ENCODE data around the gene JMJD8. TPM values are rescaled to one million over a fixed set of nuclear protein-coding genes. Genes with fewer than 3 reads are reported as not detected.

The JMJD8 gene
- total RNA-seq, 1 donor from 2014 or later, result 37.2 TPM

DNA sequence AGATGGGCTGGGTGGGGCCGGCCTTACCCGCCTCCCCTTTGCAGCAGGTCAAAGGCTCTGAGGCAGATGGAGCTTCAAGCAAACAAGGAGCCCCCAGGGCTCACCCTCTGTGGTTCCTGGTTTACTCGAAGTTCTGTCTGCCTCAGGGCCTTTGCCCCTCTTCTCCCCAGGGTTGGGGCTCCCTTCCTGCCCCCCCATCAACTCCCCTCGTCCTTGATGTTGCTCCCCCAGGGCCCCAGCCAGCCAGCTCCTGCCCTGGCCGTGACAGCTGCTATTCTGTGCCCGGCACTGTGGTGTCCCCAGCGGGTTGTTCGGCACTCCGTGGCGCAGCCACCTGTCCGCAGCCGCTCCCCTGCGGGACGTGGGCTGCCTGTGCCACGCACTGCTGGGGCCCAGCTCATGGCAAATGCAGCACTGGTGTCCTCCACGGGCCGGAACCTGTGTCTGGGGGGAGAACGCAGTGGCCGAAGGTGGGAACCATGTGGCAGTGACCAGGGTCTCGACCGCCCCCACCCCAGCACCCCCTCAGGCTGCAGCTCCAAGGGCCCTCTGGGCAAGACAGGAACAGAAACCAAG lies 26.5 kb upstream of the JMJD8 start:
- intact Hi-C loops (cut with micrococcal nuclease), result loop anchor here (1.0 kb wide), 1 partner anchor 75 kb away; no protein-coding TSS in a partner anchor

DNA sequence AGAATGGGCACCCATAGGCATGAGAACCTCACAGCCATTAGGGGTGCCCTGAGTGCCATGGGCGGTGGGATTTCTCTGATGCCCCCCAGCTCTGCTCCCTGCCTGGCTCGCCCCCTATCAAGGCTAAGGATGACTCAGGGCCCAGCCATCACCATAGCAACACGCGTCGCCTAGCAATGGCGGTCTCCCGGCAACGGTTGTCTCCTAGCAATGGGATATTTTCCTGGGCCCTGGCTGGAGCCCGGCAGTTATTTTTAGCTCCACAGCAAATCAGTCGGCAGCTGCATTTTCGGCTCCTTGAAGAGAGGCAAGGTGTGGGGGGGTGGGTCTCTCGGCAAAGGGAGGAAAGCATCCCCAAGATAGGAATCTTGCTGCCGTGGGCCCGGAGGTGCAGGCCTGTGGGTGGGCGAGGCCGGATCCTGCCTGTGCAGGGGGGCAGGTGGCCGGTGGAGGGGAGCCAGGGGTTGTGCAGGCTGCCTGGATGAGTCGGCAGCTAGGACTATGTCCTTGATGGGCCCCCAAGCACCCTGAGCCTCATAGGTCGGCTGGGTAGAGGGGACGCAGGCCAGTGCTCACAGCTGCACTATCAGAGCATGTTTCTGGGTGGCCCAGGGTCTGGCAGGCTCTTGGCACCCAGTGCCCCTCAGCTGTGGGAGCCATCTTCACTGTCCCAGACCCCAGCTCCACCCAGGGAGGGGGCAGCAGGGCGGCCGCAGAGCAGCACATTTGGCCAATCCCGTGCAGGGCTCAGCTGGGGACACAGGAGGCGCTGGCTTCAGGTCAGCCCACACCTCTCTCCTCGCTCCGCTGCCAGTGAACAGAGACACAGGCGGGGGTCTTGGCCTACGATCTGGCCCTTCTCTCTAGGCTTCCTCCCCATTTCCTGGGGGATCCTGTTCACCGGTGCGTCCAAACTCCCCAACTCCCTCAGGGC lies 25.7 kb upstream of the JMJD8 start:
- intact Hi-C loops (cut with micrococcal nuclease), result no loop called here

- intact Hi-C loops (cut with micrococcal nuclease), result no loop called here
These were observed 24.8 kb upstream of the JMJD8 start for GRCh38 chr16:708959-709358.

DNA sequence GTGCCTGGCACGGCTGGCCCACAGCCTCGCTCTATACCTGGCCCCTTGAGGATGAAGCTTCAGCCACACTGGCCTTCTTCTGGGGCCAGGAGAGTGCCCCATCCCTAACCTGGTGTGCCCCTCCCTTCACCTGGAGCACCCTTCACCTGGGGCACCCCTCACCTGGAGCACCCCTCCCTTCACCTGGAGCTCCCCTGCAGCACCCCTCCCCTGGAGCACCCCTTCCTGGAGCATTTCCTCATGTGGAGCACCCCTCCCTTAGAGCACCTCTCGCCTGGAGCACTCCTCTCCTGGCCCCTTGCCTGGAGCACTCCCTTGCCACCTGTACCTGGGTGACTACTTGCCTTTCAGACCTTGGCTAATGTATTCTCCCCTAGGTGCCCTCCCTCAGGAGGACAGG lies 23.9 kb upstream of the JMJD8 start:
- intact Hi-C loops (cut with micrococcal nuclease), result no loop called here

GRCh38 chr16:707062-707538 lies 23.0 kb upstream of the JMJD8 start:
- intact Hi-C loops (cut with micrococcal nuclease), result no loop called here

DNA sequence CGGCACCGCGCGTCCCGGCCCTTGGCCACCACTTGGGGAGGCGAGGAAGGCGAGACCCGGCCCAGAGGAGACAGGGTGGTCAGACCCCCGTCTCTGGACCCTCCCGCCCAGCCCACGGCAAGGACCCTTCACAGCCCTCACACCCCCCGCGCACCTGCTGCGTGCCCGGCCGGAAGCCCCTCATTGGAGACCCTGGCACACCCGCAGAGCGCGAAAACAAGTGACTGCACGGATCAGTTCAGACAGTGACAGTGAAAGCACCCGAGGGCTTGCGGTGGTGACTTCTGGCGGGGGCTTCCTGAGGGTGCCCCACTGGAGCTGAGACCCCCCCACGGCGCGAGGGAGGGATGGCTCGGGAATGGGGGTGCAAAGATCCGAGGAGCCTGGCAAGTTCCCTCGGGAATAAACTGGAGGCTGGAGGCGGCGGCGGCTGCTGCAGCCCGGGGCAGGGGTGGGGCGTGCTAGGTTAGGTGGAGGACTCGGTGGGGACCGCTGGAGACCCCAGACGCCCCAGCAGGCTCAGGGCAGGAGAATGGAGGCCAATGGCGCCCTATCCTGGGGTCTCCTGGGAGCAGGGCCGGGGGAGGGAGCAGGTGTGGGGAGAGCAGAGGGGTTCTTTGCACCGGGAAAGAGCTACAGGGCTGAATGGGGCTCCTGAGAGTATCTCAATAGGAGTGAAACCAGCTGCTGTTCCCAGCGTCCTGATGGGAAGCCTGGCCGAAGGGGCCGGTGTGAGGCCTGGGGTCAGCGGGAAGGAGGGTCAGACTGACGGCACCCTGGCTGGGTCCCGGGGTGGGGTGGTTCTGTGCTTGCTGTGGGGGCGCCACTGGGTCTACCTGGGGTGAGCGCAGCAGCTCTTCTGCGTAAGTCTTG lies 22.3 kb upstream of the JMJD8 start:
- intact Hi-C loops (cut with micrococcal nuclease), result no loop called here

DNA sequence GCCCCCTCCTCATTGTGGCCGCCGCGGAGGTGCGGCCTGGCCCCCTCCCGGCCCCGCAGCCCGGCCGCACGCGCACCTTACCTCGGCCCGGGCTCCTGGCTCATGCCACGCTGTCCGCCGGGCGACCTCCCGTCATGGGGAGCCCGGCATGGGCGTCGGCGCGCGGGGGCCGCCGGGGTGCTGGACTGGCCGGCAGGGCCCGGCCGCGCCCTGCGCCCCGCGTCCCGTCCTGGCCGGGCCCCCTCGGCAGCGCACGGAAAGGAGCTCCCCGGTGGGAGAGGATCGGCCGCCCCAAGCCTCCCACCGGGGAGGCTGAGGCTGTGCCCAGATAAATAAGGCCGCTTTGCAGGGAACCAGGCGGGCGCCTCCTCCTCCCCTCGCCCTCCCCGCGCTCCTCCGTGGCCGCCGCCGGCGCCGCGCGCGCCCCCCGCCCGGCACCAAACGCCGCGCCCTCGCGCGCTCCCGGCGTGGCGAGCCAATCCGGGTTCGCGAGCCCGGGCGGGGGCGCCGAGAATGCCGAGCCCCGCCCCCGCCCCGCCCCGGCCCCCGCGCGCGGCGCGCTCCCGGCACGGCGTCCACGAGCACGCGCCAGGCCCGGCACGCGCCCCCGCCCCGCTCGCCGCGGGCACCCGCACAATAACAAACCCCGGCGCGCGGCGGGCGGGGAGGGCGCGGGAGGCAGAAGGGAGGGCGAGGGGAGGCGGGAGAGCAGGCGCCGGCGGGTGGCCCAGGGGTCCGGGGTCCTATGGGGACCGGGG lies 21.5 kb upstream of the JMJD8 start, which contains the start of gene FBXL16:
Gene FBXL16 (minus strand): TSS at position 371 of the 758 bp plus-strand sequence. CDS start 8,396 bp downstream, outside the sequence.
- intact Hi-C loops (cut with micrococcal nuclease), result no loop called here

DNA sequence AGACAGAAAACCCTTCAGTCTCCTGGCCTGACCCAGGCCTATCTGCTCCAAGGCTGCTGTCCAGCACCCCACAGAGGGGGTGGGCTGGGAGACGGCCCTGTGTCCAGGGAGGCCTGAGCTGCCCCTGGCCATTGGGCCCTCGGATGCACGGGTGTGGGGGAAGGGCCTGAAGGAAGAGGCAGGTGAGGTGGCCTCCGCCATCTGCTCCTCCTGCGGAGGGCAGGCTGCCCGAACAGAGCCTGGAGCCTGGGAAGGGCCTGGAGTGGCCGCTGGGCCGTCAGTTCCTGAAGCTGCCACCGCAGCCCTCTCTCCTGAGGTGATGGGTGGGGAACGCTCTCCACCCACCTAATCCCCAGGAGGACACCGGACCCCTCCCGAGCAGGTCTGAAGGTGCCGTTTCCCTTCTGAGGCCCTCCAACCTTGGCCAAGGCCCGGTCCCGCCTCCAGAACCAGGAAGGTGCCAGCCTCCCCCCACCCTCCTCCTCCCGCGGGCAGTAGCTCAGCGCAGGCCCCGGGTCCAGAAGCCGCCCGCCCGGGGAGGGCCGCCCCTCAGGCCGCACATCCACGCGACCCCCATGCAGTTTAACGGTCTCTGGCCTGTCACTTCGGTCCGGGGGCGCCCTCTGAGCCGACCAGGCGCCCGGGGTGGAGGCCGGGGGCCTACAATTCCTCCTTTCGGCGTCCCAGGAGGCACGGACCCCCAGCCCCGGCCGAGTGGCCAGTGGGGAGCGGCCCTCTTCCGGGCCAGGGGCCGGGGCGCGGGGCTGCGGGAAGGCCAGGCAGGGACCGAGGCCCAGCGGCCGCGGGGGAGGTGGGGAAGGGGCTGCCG lies 20.6 kb upstream of the JMJD8 start:
- intact Hi-C loops (cut with micrococcal nuclease), result no loop called here

- intact Hi-C loops (cut with micrococcal nuclease), result no loop called here
These were observed 19.9 kb upstream of the JMJD8 start for GRCh38 chr16:704047-704446.

DNA sequence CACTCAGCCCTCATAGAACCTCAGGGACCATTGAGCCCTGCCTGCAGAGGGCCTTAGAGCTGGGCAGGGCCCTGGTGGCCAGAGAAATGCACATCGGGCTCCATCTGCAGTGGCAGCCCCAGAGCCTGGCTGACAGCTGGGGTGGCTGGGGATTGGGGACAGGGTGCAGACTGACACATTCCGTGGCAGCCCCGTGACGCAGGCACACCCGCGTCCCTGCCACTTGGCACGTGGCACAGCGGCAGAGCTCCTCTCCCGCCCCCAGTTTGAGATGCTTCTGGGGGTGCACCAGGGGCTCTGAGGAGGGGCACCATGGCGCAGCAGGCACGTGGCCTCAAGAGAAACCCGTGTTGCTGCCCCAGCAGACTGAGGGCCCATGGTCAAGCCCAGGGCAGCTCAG lies 19.3 kb upstream of the JMJD8 start:
- intact Hi-C loops (cut with micrococcal nuclease), result no loop called here

DNA sequence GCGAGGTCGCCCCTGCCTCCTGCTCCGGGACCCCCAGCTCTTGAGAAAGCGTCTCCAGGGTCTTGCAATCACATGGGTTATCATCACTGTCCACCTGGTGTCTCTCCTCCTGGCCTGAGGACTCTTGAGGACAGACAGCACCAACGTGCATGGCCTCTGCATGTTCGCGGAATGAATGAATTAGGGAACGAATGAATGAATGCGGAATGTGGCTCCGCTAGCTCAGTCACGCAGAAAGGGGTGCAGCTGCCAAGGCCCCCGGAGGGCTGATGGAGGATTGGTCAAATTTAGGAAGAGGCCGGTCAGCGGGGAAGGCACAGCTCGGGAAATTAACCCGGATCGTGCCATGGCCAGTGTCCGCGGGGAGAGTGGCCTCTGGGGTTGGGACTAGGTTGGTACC lies 18.2 kb upstream of the JMJD8 start:
- intact Hi-C loops (cut with micrococcal nuclease), result no loop called here

DNA sequence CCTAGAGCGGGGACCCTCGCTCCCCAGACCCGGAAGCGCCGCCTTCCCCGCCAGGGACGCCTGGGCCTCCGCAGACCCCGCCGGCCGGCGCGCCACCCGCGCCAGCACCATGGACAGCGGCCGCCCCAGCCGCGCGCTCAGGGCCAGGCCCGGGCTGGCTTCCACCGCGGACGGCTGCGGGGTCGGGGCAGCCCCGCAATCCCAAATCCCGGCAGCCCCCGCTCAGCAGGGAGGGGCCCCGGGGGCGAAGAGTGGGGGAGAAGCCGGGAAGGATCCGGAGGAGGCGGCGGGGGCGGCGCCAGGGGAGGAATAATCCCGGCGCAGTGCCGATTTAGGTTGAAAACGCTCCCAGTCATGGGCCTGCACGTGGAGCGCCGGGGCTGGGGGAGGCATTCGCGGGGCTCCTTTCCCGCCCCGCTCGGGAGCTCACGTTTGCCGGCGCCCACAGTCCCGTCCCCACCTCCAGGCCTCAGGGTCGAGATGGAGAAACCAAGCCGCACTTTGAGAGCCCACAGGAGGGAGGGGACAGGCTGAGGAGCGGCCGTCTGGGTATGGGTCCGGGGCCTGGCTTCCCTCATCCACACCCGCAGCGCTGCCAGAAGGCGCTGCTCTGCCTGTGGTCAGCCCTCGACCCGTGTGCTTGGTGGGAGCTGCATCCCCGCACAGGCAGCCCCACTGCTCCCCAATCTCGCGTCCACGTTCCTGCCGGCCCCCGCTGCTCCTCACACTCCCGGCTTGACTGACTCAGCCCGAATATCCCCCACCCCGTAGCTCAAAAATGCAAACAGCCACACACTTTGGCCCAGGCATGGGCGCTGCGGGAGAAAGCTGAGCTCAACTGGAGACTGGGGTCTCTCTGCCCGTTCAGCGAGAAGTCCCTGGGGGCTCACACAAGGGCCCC lies 16.8 kb upstream of the JMJD8 start:
- intact Hi-C loops (cut with micrococcal nuclease), result no loop called here

DNA sequence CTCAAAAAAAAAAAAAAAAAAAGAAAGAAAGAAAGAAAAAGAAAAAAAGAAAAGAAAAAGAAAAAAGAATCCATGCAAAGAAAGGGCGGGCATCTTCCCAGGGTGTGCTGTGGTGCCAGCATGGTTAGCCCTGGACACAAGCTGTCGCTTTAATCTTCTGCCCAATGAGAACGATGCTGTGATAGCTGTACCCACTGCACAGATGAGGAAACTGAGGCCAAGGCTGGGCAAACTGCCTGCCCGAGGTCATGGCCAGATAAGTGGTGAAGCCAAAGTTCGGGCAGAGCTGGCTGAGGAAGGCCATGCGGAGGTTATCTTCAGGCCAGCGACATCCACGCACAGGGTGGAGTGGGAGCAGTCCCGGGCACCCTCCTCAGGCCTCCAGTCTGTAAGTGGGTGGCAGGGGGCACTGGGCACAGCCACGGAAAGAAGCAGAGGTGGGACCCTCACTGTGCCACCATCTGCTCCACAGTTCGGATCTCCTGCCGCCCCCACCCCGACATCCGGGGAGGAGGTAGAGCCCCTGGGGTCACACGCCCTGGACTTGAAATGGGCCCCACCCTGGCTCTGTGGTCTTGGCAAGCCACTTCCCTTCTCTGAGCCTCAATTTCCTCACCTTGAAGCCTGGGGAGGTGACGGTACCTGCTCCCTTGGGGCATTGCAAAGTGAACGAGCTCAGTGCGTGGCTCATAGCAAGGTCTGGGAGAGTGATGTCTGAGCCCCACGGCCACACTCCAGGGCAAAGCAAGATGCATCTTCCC lies 15.0 kb upstream of the JMJD8 start:
- intact Hi-C loops (cut with micrococcal nuclease), result no loop called here

- intact Hi-C loops (cut with micrococcal nuclease), result no loop called here
These were observed 11.4 kb upstream of the JMJD8 start for GRCh38 chr16:695355-696089.

GRCh38 chr16:694863-695354 lies 10.8 kb upstream of the JMJD8 start:
- intact Hi-C loops (cut with micrococcal nuclease), result no loop called here

DNA sequence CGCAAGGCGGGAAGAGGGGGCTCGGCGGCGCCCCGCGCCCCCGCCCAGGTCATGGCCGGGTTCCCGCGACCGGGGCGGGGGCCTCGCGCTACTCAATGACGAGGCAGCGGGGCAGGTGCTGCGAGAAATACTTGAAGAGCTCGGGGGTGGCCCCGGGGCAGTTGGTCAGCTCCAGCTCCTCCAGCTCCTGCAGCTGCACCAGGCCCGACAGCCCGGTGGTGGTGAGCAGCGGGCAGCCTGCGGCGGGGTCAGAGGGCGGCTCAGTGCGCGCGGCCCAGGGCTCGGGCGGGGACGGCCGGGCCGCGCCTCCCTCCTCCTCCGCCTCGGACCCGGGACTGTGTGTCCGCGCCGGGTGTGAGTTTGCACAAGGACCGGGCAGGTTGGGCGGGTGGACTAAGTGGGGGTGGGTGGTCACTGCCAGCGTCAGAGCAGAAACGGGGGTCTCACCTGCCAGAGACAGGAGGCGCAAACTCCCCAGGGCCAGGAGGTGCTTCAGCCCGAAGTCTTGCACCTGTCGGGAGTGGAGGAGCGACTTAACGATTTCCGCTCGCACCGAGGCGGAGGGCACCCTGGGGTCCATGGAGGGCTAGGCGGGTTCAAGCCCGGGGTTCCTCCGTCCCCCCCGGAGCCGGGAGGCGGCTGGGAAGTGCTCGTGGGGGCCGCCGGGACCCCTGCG lies 10.2 kb upstream of the JMJD8 start:
- intact Hi-C loops (cut with micrococcal nuclease), result no loop called here

GRCh38 chr16:693766-694165 lies 9.6 kb upstream of the JMJD8 start:
- intact Hi-C loops (cut with micrococcal nuclease), result no loop called here
